LNCAP (cell line): ENCODE data around the gene EBLN1.

Source experiments
- TF ChIP-seq, protein P1 (sequence below): fragments of 450-650 bp; IDR thresholded peaks from 2 replicates; pipeline ENCODE4 v1.5.1; 2017; ENCODE audit warnings: mild to moderate bottlenecking

Gene EBLN1

DNA sequence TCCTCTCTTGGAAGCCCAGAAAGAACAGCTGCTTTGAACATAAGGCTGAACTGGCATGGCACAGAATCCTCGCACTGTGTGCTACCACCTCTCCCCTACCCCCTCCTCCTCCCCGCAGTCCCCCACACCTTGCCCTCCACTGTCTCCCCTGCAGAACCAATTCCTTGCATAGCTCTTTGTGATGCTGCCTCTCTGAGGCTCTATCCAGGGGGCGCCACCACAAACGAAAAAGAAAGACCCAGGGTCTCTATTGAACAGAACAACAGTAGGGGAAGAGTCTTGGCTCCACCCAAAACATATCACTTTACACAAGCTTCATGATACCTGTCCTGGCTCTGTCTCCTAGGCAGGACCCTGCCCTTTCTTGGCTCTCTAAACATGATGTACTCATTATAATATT, 26.2 kb upstream of the EBLN1 start:
- TF ChIP-seq, protein P1, sequence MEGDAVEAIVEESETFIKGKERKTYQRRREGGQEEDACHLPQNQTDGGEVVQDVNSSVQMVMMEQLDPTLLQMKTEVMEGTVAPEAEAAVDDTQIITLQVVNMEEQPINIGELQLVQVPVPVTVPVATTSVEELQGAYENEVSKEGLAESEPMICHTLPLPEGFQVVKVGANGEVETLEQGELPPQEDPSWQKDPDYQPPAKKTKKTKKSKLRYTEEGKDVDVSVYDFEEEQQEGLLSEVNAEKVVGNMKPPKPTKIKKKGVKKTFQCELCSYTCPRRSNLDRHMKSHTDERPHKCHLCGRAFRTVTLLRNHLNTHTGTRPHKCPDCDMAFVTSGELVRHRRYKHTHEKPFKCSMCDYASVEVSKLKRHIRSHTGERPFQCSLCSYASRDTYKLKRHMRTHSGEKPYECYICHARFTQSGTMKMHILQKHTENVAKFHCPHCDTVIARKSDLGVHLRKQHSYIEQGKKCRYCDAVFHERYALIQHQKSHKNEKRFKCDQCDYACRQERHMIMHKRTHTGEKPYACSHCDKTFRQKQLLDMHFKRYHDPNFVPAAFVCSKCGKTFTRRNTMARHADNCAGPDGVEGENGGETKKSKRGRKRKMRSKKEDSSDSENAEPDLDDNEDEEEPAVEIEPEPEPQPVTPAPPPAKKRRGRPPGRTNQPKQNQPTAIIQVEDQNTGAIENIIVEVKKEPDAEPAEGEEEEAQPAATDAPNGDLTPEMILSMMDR: no peak; the same call in 1 of the 2 replicates

DNA sequence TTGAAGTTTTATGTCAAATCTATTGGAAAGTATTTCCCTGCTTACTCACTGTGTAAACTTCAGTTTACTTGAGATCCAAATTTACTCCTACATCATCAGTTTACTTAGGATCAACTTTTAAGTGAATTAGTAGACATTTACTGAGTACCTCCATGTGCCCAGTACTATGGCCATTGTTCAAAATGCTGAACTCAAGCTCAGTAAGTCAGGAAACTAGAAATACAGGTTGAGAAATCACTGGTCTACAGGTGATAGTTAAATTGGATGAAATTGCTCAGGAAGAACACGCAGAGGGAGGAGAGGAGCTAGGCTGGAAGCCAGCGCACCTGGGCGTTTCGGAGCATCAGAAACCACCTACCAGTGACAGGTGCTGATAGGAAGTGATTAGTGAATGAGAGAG, 25.5 kb upstream of the EBLN1 start:
- TF ChIP-seq, protein P1: no peak

DNA sequence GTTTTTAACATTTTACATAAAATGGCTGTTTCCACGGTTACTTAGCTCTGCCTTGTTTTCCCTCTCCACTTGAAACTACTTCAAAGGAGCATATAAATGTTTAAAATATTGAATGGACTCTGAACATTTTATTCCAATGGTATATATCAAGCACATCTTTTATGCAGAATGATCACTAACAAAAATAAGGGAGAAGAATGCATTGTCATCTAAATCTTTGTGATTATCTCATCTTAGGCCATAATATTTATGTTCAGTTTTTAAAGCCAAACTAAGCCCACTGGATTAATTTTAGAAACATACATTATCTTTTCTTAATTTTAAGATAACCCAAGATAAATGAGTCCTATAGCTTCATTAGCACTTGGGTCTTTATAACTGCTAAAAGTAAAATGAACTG, 13.4 kb upstream of the EBLN1 start:
- TF ChIP-seq, protein P1: no peak

DNA sequence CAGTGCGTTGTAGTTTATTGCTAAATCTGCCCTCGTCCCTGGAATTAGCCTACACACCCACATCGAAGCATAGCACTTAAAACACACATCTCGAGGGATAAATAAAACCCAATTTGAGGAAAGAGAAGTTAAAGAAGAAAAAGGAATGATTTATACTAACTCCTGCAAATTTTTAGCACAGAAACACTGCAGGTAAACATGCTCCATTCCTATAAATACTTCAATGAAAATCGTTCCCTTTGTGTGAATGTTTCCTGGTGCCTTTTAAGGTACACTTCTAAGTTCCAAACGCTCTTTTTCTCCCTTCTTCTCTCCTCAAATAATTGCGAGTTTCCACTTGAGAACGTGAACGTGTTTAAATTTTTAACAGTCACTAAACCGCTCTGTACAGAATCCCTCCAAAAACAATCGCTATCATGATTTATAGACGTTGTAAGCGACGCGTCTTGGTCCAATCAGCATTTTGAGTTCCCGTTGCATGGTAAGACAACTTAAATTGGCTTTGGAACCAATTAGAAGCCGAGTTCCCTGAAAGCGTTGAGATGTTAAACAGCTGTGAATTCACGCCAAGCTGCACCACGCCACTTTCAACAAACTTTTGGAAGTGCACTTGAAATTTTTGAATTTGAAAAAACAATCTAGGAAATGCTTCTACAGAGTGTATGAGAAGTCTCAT, 12.5 kb upstream of the EBLN1 start:
- TF ChIP-seq, protein P1: no peak

DNA sequence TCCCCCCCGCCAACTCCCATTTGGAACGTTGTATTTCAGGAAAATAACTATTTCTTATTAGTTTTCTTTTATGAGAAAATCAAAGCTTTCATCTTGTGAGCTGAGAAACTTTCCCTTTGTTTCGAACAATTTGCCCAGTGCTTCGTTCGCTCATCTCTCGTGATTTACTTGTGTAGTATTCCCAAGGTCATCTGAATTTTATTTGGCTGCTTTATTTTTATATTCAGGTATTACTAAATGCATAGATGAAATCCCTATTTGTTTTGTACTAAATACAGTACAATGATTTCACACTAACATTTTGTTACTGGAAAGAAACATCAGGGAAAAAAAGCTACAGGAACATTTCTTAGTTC, 12.0 kb upstream of the EBLN1 start:
- TF ChIP-seq, protein P1: no peak

DNA sequence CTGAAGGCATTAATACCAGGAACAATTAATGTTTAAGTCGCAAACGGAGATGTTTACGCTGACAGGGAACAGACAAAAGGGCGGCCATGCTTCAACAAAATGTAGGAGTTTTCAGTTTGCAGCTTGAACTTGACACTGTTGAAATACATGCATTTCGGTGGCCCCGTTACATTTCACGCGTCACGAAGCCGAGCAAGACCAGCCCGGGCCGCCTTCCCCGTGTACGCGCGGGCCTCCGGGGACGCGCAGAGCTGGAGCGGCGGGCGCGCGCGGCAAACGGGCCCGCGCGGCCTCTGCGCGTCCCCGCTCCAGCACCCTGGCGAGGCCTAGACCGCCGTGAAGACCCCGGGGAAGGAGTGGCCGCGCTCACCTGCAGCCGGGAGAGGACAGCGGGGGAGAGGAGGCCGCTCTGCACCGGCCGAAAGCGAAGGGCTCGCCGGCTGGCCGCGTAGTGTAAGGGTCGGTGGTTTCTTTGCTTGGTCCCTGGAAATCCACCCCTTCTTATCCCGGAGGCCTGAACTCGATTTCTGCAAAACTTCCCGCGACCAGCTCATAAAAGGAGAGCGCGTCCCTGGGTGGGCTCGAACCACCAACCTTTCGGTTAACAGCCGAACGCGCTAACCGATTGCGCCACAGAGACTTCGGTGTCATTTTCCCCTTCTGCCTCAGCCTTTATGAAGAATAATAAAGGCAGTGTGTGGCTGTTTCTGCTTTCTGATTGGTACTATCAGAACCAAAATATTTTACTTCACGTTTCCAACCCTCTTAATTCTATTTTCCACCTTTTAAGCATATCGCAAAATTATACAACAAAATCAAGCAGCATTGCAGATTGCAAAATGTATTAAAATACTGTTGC, 11.4 kb upstream of the EBLN1 start:
- TF ChIP-seq, protein P1: no peak

DNA sequence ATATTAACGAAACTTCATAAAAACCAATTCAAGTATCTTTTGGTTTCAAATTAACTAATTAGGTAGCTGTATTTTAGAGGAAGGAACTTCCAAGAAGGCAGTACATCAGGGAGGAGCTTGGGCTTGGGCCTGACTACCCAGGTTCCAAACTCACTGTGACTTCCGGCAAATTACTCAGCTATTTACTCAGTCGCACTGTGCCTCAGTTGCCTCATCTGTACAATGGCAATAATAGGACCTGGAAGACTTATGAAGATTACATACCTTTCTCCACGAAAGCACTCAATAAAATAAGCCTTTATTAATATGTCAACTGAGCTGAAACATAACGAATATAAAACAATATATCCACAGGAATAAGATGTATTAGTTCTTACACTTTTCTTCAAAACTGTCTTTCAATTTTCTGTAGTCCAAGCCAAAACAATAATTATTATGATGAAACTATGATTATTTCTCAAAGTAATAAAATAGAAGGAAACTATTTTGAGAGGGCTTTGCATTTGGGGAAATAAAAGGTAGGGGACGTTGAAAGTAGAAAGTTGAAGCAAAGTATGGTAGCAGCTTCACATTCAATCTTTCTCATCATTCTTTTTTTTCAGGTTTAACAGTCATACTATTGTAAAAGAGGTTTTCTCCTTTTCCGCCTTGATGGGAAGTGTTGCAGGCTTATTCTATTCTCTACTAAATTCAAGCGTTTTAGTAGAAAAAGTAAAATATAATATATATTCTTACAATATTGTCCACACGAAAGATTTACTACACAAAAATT, 10.5 kb upstream of the EBLN1 start:
- TF ChIP-seq, protein P1: no peak
